Activated CD4-positive, CD25-positive, alpha-beta regulatory T cell (primary cell): ENCODE results near the gene VRTN.

Experiments
- DNase-seq, 4 experiments: peaks; one replicate each; lab custom pipeline; 2025; lab: John Stamatoyannopoulos, UW

Gene VRTN

DNA sequence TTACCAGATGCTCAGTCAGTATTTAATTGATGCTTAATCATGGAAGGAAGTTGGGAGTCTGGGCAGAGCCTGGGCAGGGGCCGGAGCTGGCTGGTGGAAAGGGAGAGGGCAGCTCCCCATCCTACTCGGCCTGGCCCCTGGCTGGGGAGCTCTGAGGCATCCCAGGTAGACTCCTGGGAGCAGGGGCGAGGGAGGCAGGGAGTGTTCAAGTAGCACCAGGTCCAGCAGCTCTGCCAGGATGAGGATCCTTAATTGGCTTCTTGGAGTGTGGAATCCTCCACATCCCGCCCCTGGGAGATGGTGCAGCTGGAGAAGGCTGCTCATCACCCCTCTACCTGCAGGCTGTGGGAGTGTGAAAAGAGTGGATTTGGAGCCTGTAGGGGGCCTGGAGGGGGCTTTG is 46.8 kb downstream of the VRTN start:
- no peak for DNase-seq

DNA sequence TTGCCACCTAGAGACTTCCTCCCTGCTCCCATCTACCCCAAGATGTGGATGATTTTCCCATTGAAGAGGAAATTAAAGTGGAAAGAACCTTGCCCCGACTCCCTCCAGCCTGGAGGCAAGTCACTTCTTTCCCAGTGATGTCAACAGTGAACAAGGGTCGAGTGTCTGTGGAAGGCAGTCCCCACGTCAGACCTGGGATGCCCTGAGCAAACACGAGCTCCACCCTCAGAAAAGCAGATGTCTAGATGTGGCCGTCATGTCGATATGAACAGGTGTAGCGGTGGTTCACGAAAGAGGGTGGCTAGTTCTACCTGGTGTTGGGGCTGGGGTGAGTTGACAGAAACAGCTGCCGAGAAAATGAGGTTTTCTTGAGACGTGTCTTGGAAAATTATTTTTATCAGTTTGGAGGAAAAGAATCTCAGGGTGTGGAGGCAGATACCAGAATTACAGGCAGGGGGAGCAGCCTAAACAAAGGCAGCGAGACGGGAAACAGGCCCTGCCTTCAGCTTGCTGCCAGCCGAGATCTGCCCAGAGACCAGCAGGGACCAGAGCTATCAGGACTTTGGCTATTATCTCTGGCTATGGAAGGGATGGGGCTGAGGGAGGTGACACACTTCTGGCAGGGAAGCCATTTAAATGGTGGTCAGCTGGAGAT is 51.9 kb downstream of the VRTN start:
- DNase-seq, result no peak

DNA sequence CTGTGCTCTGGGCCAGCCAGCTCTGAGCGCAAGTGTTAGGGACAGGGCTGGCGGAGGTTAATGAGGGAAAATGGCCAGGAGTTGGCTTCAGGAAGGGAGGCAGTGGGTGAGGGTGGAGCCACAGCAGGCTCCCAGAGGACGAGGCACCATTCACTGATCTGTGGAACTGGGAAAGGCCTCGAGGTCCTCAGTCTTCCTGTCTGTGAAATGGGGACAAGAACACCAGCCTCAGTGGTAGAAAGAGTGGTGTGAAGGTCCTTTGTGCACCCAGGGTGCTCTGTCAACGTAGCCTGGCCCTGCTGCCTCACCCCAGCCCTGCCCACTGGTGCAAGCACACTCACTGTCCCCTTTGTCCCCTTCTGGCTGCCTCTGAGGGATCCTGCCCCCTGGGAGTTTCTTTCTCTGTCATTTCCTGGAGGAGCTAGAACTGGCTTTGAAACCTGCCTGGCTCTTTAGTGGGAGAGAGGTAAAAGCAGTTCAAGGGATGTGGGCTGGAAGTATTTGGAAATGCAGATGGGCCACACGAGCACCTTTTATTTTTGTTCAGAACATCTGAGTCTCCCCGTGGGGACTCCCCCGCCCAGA is 52.7 kb downstream of the VRTN start:
- no peak for DNase-seq

- peak; percentile 8 to 56 (median 29) for DNase-seq
These were observed 53.4 kb downstream of the VRTN start for GRCh38 chr14:74401504-74402241.

- no peak for DNase-seq
These were observed 54.4 kb downstream of the VRTN start for GRCh38 chr14:74402401-74403251.

- DNase-seq, result no peak
These were observed 55.5 kb downstream of the VRTN start for GRCh38 chr14:74403619-74404417.

DNA sequence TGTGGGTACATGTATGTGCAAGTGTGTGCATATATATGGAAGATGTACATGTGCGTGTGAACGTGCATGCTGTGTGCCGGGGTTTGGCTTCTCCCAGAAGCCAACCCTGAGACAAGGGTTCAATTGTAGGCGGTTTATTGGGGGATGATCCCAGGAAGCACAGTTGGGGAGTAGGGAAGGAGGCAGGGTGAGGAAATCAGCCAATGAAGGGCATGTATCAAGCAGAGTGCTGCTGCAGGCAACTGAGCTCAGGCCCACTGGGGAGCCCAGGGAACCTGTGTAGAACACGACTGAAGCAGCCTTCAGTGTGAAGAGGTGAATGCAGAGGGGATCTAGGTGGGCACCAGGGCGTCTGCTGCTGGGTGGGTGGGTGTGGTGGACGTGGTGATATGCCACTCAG is 56.2 kb downstream of the VRTN start:
- no peak for DNase-seq

DNA sequence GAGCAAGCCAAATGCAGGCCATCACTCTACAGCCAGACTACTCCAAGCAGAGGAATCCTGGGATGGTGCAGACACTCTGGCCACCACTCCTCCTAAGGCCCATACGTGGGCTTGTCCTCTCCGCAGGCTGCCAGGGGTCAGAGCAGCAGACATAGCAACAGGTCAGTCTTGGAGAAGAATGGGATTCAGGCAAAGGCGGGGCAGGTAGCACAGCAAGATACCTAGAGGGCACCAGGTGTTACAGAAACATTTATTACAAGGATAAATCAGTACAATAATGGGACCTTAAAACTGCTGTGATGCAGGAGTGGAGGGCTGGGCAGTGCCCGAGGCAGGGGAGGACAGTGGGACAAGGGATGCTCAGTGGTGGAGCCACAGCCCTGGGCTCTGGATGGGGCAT is 57.4 kb downstream of the VRTN start:
- no peak for DNase-seq

DNA sequence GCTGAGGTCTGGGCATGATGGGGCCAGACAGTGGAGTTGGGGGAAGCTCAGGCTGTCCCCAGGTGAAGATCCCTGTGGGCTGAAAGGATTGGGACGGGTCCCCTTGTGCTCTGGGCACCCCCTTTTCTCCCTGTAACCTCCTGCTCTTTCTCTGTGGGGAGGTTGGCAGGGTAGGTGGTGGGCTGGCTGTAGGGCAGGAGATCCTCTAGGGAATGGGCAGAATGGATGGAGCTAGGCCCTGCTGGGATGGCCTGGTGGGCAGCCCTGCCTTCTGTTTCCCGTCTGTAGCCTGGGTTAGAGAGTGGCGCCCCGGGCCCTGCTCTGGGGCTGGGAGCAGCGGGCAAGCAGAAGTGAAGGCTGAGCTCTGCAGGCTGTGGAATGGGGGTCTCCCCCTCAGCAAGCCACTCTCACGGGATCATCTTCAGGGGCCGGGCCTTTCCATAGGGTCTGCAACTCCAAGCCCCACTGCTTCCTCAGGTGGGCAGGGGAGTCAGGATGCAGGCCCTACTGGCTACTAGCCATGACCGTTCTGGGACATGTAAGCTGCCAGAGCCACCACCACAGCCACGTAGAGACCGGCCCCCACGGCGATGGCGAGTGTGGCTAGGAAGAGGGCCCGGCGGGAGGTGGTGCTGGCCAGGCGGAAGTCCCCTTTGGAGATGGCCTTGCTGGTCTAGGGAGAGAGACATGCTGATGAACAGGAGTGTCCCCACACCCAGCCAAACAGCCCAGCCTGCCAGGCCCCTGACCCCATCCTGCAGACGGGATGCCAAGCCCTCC is 58.9 kb downstream of the VRTN start:
- no peak for DNase-seq

DNA sequence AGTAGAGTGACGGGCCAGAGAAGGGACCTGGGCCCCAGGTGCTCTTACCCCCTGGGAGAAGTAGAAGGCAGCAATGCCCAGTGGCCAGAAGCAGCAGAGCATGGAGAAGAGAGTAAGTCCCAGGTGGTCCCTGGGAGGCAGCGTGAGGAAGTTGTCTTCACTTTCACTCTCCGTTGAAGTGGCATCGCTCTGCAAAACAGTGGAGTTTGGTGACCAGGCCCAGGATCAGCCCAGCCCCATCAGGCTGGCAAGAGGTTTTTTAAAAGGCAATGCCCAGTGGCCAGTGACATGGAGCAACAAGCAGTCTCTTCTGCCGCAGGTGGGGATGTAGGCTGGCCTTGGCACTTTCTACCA is 59.5 kb downstream of the VRTN start:
- DNase-seq, result no peak

DNA sequence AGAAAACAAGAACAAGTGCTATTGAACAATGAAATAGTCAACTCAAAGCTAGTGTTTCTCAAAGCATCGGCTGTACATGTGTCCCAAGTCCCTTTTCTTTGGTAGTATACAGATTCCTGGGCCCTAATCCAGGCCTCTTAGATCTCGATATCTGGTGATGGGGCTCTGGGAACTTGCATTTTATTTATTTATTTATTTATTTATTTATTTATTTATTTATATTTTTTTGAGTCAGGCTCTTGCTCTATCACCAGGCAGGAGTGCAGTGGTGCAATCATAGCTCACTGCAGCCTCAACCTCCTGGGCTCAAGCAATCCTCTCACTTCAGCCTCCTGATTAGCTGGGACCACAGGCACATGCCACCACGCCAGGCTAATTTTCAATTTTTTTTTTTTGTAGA is 60.6 kb downstream of the VRTN start:
- no peak for DNase-seq

- DNase-seq, result no peak
These were observed 61.2 kb downstream of the VRTN start for GRCh38 chr14:74409441-74409840.
